Hematopoietic multipotent progenitor cell treated with erythropoietin and hydrocortisone succinate and interleukin-3 and kit ligand, for 4 days (in vitro differentiated cells): ENCODE results near the gene MEN1.
A peak's percentile ranks its signal among the peaks of the same experiment; 100 is the strongest.

Experiments
- DNase-seq: peaks from one replicate; pipeline ENCODE4 v3.0.0-alpha.2; 2015

Gene MEN1

GRCh38 chr11:64778223-64778472 lies 32.2 kb downstream of the MEN1 start:
- DNase-seq = no peak

GRCh38 chr11:64777449-64778222 lies 32.7 kb downstream of the MEN1 start:
- peak; percentile 93 for DNase-seq

GRCh38 chr11:64776875-64777274 lies 33.5 kb downstream of the MEN1 start:
- no peak for DNase-seq

- DNase-seq = no peak
Observed at GRCh38 chr11:64776425-64776824, 33.9 kb downstream of the MEN1 start.

GRCh38 chr11:64774144-64774543 lies 36.2 kb downstream of the MEN1 start:
- no peak for DNase-seq

- peak; percentile 37 for DNase-seq
Observed at GRCh38 chr11:64772303-64773018, 37.9 kb downstream of the MEN1 start.

- DNase-seq = no peak
Observed at GRCh38 chr11:64771861-64772260, 38.5 kb downstream of the MEN1 start.

- no peak for DNase-seq
Observed at GRCh38 chr11:64770120-64770519, 40.2 kb downstream of the MEN1 start.

- no peak for DNase-seq
Observed at GRCh38 chr11:64769283-64769682, 41.1 kb downstream of the MEN1 start.

GRCh38 chr11:64768300-64768694 lies 42.1 kb downstream of the MEN1 start:
- DNase-seq = no peak

- DNase-seq = peak; percentile 91
Observed at GRCh38 chr11:64767344-64768299, 42.7 kb downstream of the MEN1 start.

GRCh38 chr11:64766881-64767280 lies 43.5 kb downstream of the MEN1 start:
- DNase-seq = no peak

GRCh38 chr11:64765851-64766665 lies 44.3 kb downstream of the MEN1 start:
- DNase-seq = no peak

- no peak for DNase-seq
Observed at GRCh38 chr11:64765291-64765850, 45.0 kb downstream of the MEN1 start.

- DNase-seq = no peak
Observed at GRCh38 chr11:64764753-64765152, 45.6 kb downstream of the MEN1 start.

GRCh38 chr11:64764040-64764611 lies 46.2 kb downstream of the MEN1 start:
- DNase-seq = peak; percentile 69

GRCh38 chr11:64763526-64764039 lies 46.8 kb downstream of the MEN1 start:
- DNase-seq = no peak

- no peak for DNase-seq
Observed at GRCh38 chr11:64762674-64763525, 47.5 kb downstream of the MEN1 start.

GRCh38 chr11:64762277-64762673 lies 48.1 kb downstream of the MEN1 start:
- DNase-seq = no peak

- no peak for DNase-seq
Observed at GRCh38 chr11:64760759-64761420, 49.5 kb downstream of the MEN1 start.
